Mucosa of gallbladder (tissue), 1 donor: ENCODE results near the gene MRRF. TPM values are rescaled to one million over a fixed set of nuclear protein-coding genes. Genes with fewer than 3 reads are reported as not detected.
"Not testable (repeated sequence)": the region's sequence is repeated elsewhere in the genome, so short reads cannot be mapped to it uniquely, and the experiment has no call there.

Experiments used
- DNase-seq: peaks from one replicate; pipeline ENCODE4 v3.0.0-alpha.2; 2020; ENCODE audit warnings: low spot score
- total RNA-seq: library from RNA; stranded (reverse); gene quantifications from one replicate; pipeline ENCODE4 v1.2.1, GENCODE V29; 2021
- donor health status: DM: no; HTN: no; CAD: no.

The MRRF gene
- total RNA-seq, 1 donor from 2014 or later: 26.3 TPM

DNA sequence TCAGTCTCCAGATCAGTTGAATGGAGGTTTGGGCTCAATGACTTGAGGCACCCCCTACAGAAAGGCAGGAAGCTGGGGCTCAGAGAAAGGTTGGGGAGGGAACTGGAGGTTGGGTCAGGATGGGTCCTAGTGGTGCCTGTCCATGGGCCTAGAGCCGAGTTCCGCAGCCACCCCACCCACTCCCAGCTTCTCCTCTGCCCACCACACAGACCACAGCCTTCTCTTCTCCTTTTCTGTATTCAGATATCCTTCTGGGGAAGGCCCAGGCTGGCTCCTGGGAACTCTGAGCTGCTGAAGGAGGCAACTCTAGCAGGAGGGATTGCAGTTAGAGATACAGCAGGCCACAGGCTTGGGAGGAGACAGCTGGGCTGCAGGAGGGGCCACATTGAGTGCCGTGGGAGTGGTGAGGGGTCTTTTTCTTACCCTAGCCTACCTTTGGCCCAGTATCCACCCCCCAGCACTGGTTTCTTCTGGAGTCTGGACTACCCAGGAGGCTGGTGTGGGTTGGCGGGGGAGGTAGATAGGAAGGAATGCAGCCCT lies 90.7 kb downstream of the MRRF start:
- DNase-seq: no peak

DNA sequence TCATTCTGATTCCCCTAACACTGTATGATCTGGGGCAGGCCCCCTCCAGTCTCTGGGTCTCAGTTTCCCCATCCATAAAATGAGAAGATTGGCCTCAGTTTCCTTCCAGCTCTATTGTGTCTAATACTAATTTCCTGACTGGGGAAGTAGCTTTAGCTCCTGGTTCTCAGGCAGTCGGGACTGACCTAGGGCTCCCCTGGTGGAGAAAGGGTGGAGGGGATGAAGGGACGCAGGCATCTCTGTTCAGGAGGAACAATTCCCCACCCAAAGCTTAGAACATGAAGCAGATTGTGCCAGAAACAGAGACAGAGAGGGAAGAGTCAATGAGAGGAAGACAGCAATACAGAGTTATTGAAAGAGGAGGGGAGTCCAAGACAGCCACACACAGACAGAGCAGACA lies 91.9 kb downstream of the MRRF start:
- no peak for DNase-seq

DNA sequence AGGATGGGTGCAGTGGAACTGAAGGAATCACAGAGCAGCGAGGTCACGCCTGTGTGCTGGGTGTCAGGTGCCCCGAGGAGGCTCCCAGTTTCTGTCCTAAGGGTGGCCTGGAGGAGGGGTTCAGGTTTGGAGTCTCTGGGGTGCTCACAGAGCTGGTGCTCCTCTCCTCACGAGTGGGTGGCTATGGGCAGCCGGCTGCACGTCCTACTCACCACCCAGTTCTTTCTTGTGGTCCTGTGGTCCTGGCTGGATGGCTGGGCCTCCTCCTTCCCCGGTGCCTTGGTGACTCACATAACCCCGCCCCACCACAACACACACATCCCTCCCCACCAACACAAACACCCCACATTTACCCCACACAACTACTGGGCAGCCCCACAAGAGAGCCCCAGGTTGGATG lies 96.2 kb downstream of the MRRF start:
- DNase-seq: no peak

DNA sequence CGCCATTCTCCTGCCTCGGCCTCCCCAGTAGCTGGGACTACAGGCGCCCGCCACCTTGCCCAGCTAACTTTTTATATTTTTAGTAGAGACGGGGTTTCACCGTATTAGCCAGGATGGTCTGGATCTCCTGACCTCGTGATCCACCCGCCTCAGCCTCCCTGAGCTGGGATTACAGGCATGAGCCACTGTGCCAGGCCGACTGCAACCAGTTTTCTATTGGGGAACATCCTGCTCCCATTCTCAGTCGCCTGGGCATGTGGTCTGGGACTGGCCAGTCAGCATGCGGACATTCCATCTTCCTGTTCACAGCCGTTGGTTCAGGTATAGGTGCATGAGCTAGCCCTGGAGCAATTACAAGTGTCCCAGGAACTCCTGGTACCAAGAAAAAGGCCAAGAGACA lies 98.4 kb downstream of the MRRF start:
- DNase-seq: not testable (repeated sequence)

DNA sequence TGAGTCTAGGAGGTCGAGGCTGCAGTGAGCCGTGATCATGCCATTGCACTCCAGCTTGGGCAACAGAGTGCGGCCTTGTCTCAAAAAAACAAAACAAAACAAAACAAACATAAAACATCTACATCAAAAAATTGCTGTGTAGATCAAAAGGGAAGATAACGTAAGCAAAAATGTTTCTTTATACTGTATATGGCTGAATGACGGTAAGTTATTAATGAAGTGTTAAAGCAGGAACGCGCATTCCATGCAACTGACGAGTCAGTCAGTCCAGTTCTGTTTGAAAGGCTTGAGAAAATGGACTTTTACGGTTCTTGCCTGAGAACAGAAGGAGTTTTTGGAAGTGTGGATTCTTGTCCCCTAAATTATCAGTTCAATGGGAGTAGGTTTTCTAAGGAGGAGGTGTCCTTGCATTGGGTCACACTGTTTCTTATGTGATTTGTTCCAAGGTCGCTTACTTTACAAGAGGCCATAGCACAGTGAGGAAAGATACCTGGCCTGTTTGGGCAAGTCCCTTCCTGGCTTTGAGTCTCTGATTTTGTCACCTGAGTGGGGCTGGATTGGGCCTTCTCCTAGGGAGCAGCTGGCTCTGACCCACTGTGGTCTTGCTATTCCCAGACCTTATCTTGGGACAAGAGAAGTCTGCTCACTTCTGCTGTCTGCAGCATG lies 99.6 kb downstream of the MRRF start:
- DNase-seq: no peak

DNA sequence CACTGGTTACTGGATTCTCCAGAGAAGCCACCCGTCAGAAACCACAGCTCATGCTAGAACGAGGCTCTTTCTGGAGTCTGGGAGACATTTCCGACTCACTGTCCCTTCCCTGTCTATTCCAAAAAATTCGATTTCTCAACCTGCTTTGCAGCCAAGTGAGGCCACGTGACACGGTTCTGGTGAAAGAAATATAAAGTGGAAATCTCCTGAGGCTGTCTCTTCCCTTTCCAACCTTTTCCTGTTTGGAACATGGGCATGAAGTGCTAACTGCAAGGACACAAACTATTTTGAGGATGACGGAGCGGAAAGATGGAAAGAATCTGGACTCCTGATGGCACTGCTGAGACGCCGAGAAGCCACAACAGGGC lies 100.1 kb downstream of the MRRF start:
- DNase-seq: no peak

DNA sequence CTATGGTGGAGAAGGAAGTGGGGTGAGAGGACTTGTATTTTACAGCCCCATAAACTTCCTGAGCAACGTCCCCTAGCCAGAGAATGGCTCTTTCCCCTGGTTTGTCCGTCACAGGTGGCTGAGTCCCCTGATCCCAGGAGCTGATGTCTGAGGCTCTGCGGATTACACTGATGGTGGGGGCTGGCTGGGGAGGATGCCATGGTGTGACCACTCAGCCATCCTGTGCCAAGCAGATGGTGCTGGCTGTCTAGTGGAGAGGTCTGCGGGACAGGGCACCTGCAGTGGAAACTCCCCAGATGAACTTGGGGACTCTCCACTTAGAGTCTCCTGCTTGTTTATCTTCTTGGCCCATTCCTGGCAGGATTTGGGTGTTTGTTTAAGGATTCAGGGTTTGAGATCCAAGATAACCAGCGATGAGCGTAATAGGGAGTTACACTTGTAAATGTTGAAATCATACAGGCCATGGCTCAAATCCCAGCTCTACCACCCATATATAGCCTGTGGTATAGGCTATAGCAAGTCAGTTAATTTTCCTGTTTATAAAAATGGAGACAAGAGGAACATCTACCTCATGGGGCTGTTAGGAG lies 101.5 kb downstream of the MRRF start:
- no peak for DNase-seq

DNA sequence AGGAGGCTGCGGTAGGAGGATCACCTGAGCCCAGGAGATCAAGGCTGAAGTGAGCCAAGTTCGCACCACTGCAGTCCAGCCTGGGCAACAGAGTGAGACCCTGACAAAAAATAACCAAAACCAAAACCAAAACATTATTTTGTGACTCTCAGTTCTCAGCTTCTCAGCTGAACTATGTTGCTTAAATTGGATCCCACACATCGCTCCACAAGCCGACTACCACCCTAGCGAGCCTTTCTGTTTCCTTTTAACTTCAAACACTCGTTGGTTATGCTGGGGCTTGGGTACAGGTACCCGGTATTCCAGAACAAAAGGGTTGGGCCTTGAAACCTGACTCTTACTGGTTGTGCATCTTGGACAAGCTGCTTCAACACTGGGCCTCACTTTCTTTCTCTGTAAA lies 102.4 kb downstream of the MRRF start:
- no peak for DNase-seq

DNA sequence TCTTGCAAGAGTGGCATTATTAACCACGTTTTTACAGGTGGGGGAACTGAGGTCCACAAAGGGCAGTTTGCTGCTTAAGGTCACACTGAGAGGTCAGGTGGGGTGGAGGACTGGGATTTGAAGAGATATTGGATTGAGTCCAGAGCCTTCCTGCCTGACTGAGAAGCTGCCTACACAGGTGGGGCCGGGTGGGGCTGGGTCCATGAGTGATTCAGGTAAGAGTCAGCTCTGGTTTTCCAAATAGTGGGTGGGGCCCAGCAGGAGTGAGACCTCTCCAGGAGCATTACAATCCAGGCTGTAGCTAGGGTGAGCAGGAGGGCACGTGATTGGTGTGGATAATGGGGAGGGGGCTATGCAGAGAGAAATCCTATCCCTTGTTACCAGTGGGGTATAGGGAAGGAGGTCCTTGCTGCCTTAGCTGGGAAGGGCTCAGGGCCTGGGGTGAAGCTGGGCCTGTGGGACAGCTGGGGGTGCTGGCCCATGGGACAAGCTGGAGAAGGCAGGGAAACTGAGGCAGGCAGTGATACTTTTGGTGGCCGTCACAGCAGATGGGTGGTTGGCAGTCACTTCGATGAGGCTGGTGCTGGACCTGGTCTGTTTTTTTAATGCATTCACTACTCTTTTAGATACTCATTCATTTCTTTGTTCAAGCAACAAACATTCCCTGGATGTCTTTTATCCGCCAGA lies 103.2 kb downstream of the MRRF start:
- DNase-seq: no peak

DNA sequence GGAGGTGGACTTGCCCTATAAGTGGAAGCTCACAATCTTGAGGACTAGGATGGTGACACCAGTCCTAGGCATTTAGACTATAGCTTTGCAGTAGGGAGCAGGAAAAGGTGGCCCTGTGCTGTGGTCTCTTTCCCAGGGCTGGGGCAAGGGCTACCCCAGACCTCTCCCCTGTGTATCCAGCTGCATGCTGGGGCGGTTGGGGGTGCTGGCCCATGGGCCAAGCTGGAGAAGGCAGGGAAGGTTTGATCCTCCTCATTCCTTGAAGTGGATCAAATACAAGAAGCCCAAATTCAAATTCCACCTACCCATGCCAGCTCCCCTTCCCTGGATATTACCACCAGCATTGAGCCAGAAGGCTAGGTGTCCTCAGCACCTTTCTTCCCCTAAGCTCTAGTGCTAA lies 104.0 kb downstream of the MRRF start:
- no peak for DNase-seq

DNA sequence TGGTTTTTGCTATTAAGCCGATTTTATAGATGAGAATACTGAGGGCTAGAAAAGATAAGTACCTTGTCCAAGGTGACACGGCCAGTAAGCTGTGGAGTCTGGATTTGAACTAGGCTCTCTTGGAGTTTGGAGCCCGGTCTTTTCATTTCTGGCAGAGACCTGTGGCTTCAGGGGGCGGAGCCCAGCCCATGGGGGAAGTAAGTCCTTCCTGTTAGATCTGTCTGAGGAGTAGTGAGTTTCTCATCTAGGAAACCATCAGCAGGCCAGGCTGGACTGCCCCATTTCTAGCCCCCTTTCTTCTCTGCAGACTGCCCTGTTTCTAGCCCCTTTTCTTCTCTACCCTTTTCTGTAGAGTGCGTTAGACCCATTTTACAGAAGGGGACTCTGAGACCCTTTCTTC lies 105.6 kb downstream of the MRRF start:
- DNase-seq: no peak

DNA sequence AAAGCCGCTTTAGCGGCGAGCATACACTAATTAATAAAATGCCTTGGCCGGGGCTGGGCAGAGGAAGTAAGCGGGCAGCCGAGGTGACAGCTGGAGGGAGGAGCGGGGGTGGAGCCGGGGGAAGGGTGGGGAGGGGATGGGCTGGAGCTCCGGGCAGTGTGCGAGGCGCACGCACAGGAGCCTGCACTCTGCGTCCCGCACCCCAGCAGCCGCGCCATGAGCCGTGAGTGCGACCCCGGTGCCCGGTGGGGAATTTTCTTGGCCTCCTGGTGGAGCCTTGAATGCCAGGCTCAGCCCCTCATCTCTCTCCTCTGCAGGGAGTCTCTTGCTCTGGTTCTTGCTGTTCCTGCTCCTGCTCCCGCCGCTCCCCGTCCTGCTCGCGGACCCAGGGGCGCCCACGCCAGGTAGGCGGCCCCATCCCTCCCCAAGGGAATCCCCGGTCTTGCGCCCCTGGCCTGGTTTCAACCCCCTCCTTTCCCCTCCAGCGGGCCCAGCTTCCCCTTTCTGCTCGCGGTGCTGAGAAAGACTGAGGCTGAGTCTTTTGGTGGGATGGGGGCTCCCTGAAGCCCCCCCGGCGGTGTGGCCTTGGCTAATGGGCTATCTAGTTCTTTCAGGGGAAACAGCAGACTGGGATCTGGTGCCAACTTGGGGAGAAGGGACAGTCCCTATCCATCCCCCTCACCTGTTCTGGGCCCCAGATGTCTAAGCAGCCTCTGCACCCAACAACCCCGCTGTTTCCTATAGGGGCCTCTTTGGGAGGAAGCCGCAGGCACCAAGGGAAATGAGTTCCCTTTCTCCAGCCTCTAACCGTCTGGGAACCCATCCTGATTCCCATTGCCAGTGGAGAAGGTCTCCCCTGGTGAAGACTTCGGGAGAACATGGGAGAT lies 106.4 kb downstream of the MRRF start, which contains the start of gene PTGS1:
TSS of gene PTGS1 (plus strand) at position 156 of the 887 bp plus-strand sequence. CDS start at position 217, 61 bp downstream.
- peak; percentile 38 for DNase-seq

DNA sequence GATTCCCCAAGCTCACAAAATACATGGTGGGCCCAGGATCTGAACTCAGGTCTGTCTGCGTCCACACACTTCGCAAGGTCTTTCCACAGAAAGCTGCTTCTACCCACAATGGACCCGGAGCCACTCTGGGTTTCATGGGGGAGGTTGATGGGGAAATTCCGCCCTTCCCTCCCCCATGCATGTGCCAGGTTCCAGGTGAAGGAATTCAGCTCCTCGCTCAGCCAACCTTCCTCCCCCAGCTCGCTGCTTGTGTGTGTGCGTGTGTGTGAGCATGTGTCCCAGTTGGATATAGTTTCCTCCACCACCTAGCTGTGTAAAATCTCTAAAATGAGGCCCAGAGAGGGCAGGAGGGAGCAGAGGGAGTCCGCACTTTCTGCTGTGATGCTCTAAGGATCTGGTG lies 107.2 kb downstream of the MRRF start:
- DNase-seq: no peak

DNA sequence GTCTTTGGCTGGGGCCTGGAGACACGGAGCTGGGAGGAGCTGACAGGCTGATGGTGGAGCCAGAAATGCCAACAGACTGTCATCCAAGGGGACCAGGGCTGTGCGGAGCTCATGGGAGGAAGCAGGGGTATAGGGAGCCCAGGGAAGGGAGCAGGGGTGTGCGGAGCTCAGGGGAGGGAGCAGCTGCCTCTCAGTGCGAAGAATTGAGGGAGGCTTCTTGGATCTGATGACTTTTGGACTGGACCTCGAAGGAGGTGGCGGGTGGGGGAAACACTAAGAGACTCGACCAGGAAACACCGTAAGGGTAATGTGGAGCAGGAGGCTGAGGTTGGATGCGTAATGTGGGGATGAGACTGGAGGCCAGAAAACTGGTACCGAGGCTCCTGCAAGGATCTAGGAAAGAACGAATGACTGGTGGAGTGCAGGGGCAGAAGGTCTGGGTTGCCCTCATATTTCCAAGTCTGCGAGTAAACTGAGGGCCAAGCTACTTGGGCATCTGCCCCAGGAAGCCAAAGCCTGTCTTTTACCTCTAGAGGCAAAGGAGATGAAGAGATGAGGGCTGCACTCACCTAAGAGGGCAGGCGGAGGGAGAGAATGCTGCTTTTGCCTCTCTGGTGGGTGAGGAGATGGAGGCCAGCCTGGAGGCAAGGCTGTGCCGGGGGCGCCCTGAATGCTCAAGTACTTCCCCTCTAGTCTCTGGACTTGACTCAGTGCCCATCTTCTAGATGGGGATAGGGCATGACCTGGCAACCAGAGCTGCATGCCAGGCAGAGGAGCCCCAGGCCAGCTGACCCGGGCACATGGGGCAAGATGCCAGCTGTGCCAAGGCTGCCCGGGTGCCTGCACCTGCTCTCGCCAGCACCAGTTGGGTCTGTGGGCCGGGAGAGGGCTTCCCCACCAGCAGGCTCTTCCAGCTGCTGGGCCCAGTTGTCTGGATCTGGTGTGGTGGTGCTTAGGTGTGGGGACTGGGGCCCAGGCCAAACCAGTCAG lies 108.5 kb downstream of the MRRF start:
- no peak for DNase-seq

DNA sequence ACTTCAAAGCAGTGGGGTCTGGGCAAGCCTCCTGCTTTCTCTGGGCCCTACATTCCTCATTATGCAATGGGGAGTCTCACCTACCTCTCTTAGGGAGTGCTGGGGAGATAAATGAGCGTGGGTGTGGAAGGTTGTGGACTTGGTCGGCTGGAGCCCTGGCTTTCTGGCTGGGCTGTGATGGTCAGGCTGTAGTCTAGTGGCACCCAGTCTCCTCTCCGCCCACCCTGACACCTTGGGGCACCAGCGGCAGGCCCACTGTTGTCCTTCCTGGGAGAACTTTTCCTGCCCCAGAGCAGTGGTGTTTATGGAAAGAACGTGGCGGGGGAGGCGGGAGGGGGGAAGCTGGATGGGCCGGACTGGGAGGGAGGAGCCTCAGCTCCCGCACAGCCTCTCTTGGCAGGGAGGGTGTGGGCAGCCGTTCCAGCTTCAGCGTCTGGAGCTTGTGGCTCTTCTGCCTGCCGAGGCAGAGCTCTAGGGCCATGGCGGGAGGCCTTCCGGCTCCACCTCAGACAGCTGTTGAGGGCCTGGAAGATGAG lies 110.3 kb downstream of the MRRF start:
- DNase-seq: peak; percentile 75

DNA sequence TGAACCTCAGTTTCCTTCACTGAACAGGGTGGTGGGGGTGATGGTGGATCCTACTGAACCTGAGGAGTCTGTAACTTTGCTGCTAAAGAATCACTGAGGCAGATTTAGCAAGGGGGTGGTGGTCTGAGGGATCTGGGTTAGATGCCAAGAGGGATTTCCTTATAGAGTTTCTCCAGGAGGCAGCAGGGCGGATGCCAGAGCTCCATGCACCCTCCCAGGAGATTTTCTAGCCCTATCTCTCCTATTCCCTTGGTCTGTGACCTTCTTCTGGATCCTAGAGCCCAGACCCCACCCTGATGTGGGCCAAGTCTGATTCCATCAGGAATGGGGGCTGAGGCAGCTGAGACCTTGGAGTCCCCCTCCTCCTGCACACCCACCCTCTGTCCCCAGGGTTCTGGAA lies 112.1 kb downstream of the MRRF start:
- DNase-seq: no peak

DNA sequence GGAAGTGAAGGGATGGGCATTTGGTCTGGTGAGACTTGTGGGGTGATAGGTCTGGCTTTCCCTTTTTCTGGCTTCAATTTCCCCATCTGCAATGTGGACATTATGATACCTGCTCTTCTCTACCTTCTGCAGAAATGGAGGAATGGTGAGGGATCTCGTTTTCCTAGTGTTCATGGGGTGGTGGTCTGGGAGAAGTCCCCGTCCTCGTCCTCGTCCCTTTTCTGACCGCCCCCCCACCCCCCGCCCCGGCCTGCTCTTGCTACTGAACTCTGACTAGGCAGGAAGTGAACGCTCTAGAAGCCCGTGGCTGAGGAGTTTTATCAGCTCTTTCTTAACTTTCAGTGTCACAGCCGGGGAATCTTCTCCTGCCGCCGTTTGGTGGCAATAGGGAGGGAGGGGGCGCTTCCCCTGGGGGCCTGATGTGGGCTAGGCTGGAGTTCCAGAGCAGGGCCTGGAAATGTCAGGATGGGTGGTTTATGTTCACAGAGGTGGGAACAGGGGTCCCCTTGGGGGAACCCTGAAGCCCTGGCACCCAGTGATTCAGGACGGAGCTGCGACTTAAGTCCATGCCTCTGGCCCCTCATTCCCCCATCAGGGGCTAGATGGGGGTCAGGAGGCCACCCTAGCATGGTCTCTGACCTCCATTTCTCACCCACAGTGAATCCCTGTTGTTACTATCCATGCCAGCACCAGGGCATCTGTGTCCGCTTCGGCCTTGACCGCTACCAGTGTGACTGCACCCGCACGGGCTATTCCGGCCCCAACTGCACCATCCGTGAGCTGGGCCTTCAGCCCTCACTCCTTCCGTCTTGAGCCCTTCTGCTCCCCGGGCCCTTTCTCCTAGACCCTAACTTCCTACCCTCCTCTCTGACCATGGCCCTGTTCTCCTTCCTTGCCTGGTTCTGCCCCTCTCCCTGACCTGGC lies 112.8 kb downstream of the MRRF start:
- no peak for DNase-seq

DNA sequence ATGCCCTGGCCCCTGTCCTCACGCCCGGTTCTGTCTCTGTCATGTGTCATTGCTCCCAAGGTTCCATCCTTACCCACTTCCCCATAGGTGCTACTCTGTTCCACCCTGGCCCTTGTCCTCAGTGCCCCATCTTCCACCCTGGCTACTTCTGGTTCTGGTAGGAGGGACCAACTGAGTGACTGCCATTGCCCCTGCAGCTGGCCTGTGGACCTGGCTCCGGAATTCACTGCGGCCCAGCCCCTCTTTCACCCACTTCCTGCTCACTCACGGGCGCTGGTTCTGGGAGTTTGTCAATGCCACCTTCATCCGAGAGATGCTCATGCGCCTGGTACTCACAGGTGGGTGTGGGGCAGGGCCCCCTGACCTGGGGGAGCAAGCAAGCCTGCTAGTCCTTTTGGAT lies 113.6 kb downstream of the MRRF start:
- no peak for DNase-seq

DNA sequence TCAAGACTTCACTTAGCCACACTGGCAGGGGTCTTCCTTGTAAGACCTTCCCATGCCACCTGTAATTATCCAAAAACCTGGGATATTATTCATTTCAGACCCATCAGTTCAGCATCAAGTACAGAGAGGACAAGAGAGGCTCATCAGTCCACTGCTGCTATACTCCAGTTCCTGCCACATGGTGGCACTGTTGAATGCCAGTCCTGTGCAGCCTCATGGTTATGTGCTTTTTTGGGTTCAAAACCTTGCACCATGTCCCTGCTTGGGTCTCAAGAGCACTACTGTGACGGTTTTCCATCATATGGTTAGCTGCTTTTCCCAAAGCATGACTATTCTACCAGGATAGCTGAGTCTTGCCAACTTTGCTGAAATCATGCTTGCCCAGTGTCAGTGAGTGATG lies 114.7 kb downstream of the MRRF start:
- no peak for DNase-seq
